Stomach (tissue), 9 donors: ENCODE results near the gene SFXN5. TPM values are rescaled to one million over a fixed set of nuclear protein-coding genes. Genes with fewer than 3 reads are reported as not detected.

Experiments
- DNase-seq, 2 donors: peaks; one replicate each; pipeline versions ENCODE4 v3.0.0 to v3.0.0-alpha.2; 2013 to 2019
- H3K27ac ChIP-seq, 5 donors: fragments of 200-600 bp in 4 of 5; sonication (generic) in 4 of 5; one replicate each; pipeline ENCODE4 v1.5.1; 2013 to 2019; ENCODE audit warnings: mild to moderate bottlenecking in 1 of 5, moderate library complexity in 1 of 5
- H3K27me3 ChIP-seq, 3 donors: fragments of 200-600 bp; sonication (generic); one replicate each; pipeline ENCODE4 v1.5.1; 2017 to 2019; ENCODE audit warnings: mixed run types in 1 of 3
- H3K36me3 ChIP-seq, 4 donors: fragments of 200-600 bp; sonication (generic); 1 replicate in 3 of 4; 2 replicates in 1 of 4; pipeline ENCODE4 v1.5.1; 2016 to 2019
- H3K4me1 ChIP-seq, 4 donors: fragments of 200-600 bp; sonication (generic); one replicate each; pipeline ENCODE4 v1.5.1; 2016 to 2019
- H3K4me3 ChIP-seq, 4 donors: fragments of 200-600 bp; sonication (generic) in 3 of 4; one replicate each; pipeline ENCODE4 v1.5.1; 2016 to 2019; ENCODE audit warnings: mild to moderate bottlenecking in 1 of 4
- H3K9me3 ChIP-seq, 4 donors: fragments of 200-600 bp; sonication (generic); one replicate each; pipeline ENCODE4 v1.5.1; 2016 to 2019
- CTCF ChIP-seq, 7 experiments: fragments of 450-650 bp in 4 of 7; fragments of 200-600 bp in 3 of 7; sonication (generic) in 3 of 7; IDR thresholded peaks; one replicate each; pipeline ENCODE4 v1.5.1; 2016 to 2019; ENCODE audit warnings: antibody characterized with exemption in 7 of 7, control low read depth in 2 of 7, mild to moderate bottlenecking in 1 of 7
- EP300 ChIP-seq: sonication (generic); formaldehyde crosslinking; IDR thresholded peaks from one replicate; pipeline ENCODE4 v1.6.1; 2017; ENCODE audit warnings: antibody characterized with exemption
- POLR2A ChIP-seq, 4 donors: fragments of 450-650 bp; IDR thresholded peaks; one replicate each; pipeline ENCODE4 v1.6.1; 2016; ENCODE audit warnings: antibody characterized with exemption in 4 of 4, control low read depth in 2 of 4, mild to moderate bottlenecking in 1 of 4, moderate library complexity in 1 of 4
- POLR2AphosphoS5 ChIP-seq, 3 donors: sonication (generic); formaldehyde crosslinking; IDR thresholded peaks; one replicate each; pipeline ENCODE4 v1.6.1; 2016; ENCODE audit warnings: antibody characterized with exemption in 3 of 3
- WGBS, 5 donors: extraction: QIAGEN DNeasy Blood & Tissue Kit in 3 of 5; methylation state at CpG; one replicate each; pipeline versions ENCODE4 v1.1.5 to v1.1.7; 2013 to 2018; 5-methylcytosine and 5-hydroxymethylcytosine counted together
- intact Hi-C: fragments of 100-400 bp; cut with DNase I; formaldehyde crosslinking; loops from one replicate; pipeline ENCODE4 v1.15.1; 2023; ENCODE audit warnings: low total_unique reads
- polyA plus RNA-seq, 3 donors: library from polyadenylated mRNA; stranded (reverse); fragments of 200-250 nt; gene quantifications; one replicate each; pipeline ENCODE4 v1.2.3, GENCODE V29; 2013
- total RNA-seq, 5 donors: library from RNA; depleted of rRNA; stranded (reverse); fragments of >200 nt; gene quantifications; one replicate each; pipeline versions ENCODE4 v1.1.0 to v1.2.3, GENCODE V29; 2014 to 2016
- donor health status: healthy with polysubstance abuse.
- donor health status: Bipolar disorder and iron deficiency.
- donor health status: healthy.

SFXN5 gene
- total and polyA plus RNA-seq, 8 donors: 2.7 to 118 (median 17.2) TPM

DNA sequence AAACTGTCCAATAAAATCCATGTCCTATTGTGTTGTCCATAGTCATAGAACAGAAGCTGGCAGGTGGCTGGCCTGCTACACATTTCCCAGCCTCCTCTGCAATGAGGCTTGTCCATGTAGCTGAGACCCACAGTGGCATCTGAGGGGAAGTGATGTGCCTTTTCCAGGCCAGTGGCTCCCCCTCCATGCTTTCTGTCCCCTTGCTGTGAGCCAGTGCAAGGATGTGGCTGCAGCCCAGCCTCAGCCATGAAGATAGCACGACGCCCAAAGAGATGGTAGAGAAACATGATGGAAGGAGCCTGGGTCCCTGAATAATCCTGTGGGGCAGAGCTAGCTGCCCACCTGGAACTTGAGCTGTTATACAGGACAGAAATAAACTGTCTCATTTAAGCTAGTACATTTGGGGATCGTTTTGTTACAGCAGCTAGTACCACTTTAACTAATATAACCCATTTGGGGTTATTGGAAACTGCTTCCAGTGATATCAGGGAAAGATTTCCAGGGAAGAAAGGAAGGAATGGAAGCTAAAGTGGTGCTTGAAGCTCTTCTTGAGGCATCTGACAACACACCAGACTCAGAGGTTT lies 40.3 kb downstream of the SFXN5 start:
- peaks cover 0 to 26% (median 15%) of the 10 kb centered on the region in 4 donors for H3K4me1 ChIP-seq
- no peak for TF ChIP-seq CTCF (IDR thresholded peaks at IDR 0.05)
- TF ChIP-seq POLR2AphosphoS5 (IDR thresholded peaks at IDR 0.05): no peak
- TF ChIP-seq POLR2A (IDR thresholded peaks at IDR 0.05): no peak
- TF ChIP-seq EP300: no peak
- no peak overlapping the region for H3K4me3 ChIP-seq
- H3K27ac ChIP-seq: peak overlapping the region in 1 of 5 donors; percentile 47
- intact Hi-C loops: no loop called here
- H3K27me3 ChIP-seq: no peaks in the 10 kb centered on the region
- H3K36me3 ChIP-seq: peaks cover 0 to 11% (median 10%) of the 10 kb centered on the region in 4 donors
- 87 to 98% (median 93%) methylated on average over 3 of the region's 3 CpGs for WGBS, 5 donors
- no peaks in the 10 kb centered on the region for H3K9me3 ChIP-seq
- DNase-seq: no peak

DNA sequence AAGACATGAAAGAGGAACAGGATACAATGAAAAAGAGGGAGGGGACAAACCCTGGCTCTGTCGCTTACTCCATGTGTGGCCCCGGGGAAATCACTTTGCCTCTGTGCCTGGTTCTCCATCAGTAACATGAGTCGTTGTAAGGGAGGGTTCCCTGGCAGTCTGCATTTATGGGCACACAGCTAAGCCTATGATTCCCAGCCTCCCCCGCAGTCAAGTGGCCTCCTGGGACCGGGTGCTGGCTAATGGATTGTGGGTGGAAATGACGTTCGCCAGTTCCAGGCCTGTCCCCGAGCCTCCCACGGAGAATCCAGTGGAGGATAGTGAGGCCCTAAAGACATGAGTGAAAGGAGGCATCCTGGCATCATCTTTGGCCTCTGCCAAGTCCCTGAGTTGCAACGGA lies 42.7 kb downstream of the SFXN5 start:
- intact Hi-C loops: no loop called here
- Histone ChIP-seq H3K36me3 (peaks cover 0 to 11% (median 9%) of the 10 kb centered on the region in 4 donors), H3K27ac (no peak overlapping the region), H3K9me3 (no peaks in the 10 kb centered on the region), H3K4me3 (no peak overlapping the region), H3K4me1 (peaks cover 0 to 19% (median 13%) of the 10 kb centered on the region in 4 donors), H3K27me3 (no peaks in the 10 kb centered on the region)
- 84 to 91% (median 88%) methylated on average over 10 of the region's 10 CpGs for WGBS, 5 donors
- no peak for DNase-seq
- TF ChIP-seq POLR2A (IDR thresholded peaks at IDR 0.05) (no peak), POLR2AphosphoS5 (IDR thresholded peaks at IDR 0.05) (no peak), EP300 (no peak), CTCF (IDR thresholded peaks at IDR 0.05) (no peak)

DNA sequence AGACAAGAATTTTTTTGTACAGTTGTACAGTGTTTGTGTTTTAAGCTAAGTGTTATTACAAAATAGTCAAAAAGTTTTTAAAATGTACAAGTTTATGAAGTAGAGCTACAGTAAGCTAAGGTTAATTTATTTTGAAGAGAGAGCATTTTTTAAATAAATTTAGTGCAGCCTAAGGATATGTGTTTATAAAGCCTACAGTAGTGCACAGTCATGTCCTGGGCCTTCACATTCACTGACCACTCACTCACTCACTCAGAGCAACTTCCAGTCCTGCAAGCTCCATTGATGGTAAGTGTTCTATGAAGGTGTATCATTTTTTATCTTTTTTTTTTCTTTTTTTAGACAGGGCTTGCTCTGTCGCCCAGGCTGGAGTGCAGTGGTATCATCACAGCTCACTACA lies 44.2 kb downstream of the SFXN5 start:
- H3K36me3 ChIP-seq: peaks cover 0 to 18% (median 11%) of the 10 kb centered on the region in 4 donors
- H3K4me3 ChIP-seq: no peak overlapping the region
- no peak for TF ChIP-seq EP300
- no peak for TF ChIP-seq POLR2A (IDR thresholded peaks at IDR 0.05)
- TF ChIP-seq CTCF (IDR thresholded peaks at IDR 0.05): no peak
- TF ChIP-seq POLR2AphosphoS5 (IDR thresholded peaks at IDR 0.05): no peak
- 58 to 100% (median 93%) methylated on average over 1 of the region's 1 CpG for WGBS, 5 donors
- H3K9me3 ChIP-seq: no peaks in the 10 kb centered on the region
- H3K4me1 ChIP-seq: peaks cover 0 to 9% (median 6%) of the 10 kb centered on the region in 4 donors
- no peak for DNase-seq
- intact Hi-C loops: no loop called here
- no peak overlapping the region for H3K27ac ChIP-seq
- H3K27me3 ChIP-seq: no peaks in the 10 kb centered on the region

GRCh38 chr2:73023497-73023896 lies 48.0 kb downstream of the SFXN5 start:
- intact Hi-C loops: no loop called here
- H3K36me3 ChIP-seq: peaks cover 0 to 27% (median 21%) of the 10 kb centered on the region in 4 donors
- DNase-seq: no peak
- H3K27me3 ChIP-seq: no peaks in the 10 kb centered on the region
- TF ChIP-seq EP300: no peak
- no peak for TF ChIP-seq POLR2A (IDR thresholded peaks at IDR 0.05)
- TF ChIP-seq POLR2AphosphoS5 (IDR thresholded peaks at IDR 0.05): no peak
- no peak for TF ChIP-seq CTCF (IDR thresholded peaks at IDR 0.05)
- no peaks in the 10 kb centered on the region for H3K9me3 ChIP-seq
- H3K27ac ChIP-seq: no peak overlapping the region
- no peak overlapping the region for H3K4me3 ChIP-seq
- H3K4me1 ChIP-seq: peaks cover 0 to 13% (median 9%) of the 10 kb centered on the region in 4 donors
- WGBS, 5 donors: 81 to 92% (median 85%) methylated on average over 1 of the region's 1 CpG
